AG09309 (cell line): ENCODE results near the gene XYLT2.

Experiments used
- DNase-seq: peaks from one replicate; pipeline ENCODE4 v3.0.0-alpha.2; 2010; ENCODE audit warnings: low read depth
- H3K4me3 ChIP-seq: 2 replicates; pipeline ENCODE4 v1.5.1; 2011; ENCODE audit warnings: mild to moderate bottlenecking, low read depth, low read length, moderate library complexity; ENCODE audit not compliant: control insufficient read depth
- TF ChIP-seq, protein P1 (sequence below): IDR thresholded peaks from 2 replicates; pipeline ENCODE4 v1.5.1; 2011; ENCODE audit warnings: mild to moderate bottlenecking, low read depth, low read length, inconsistent platforms; ENCODE audit not compliant: insufficient read depth, control insufficient read depth; ENCODE audit errors: missing control alignments

Gene XYLT2

DNA sequence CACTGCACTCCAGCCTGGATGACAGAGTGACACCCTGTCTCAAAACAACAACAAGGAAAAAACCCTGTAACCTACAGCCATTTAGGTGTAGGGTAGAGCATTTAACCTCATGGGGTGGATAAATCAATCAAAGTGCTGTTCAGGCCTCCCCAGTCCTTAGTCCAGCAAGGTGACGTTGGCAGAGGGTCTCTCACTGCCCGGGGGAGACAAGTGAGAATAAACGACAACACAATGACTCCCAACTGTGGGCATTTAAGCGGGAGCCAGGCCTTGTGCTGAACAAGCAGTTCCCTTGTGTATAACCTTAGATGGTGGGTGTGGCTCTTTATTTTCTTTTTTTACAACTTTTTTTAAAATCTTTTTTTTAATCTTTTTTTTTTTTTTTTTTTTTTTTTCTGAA lies 42.3 kb upstream of the XYLT2 start:
- TF ChIP-seq, protein P1, sequence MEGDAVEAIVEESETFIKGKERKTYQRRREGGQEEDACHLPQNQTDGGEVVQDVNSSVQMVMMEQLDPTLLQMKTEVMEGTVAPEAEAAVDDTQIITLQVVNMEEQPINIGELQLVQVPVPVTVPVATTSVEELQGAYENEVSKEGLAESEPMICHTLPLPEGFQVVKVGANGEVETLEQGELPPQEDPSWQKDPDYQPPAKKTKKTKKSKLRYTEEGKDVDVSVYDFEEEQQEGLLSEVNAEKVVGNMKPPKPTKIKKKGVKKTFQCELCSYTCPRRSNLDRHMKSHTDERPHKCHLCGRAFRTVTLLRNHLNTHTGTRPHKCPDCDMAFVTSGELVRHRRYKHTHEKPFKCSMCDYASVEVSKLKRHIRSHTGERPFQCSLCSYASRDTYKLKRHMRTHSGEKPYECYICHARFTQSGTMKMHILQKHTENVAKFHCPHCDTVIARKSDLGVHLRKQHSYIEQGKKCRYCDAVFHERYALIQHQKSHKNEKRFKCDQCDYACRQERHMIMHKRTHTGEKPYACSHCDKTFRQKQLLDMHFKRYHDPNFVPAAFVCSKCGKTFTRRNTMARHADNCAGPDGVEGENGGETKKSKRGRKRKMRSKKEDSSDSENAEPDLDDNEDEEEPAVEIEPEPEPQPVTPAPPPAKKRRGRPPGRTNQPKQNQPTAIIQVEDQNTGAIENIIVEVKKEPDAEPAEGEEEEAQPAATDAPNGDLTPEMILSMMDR, result no peak
- H3K4me3 ChIP-seq, result no peak overlapping the region
- no peak for DNase-seq

DNA sequence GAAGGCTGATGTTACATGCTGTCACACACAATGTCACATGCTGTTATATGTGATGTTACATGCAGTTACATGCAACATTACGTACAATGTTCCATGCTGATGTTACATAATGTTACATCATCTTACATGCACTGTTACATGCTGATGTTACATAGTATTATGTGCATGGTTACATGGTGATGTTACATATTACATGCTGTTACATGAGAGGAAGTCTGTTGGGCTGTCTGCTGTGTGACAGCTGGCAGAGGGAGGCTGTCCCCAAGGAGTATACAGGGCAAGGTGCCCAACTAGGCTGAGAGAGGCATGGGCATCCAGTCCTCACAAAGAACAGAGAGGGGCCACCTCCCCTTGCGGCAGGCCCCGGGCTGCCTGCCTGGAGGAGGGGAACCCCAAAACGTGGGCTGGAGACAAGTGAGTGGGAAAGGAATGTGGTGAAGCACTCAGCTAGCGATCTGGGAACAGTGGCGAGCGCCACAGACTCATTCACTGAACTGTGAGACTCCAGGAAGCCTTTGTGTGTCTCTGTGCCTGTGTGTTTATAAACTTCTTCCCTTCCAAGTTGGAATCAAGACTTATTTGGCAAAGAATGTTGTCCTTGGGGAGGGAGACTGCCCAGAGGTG lies 41.0 kb upstream of the XYLT2 start:
- TF ChIP-seq, protein P1, result no peak
- DNase-seq, result no peak
- H3K4me3 ChIP-seq, result no peak overlapping the region

DNA sequence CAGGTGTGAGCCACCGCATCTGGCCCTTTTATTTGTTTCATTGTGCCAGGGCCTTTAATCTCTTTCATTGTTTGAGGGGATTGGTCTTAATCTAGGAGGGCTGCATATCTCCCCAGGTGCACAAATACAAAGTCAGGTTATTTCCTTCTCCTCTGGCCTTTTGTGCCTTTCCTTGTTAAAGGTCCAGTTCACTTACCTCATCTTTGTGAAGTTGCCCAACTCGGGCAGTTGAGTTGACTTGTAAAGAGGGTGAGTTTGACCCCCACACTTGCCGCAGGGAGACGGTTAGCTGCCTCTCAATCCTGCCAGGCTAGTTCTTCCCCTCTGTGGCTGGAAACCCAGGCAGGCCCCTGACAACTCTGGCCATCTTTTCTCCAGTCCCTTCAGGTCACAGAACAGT lies 38.3 kb upstream of the XYLT2 start:
- H3K4me3 ChIP-seq, result no peak overlapping the region
- TF ChIP-seq, protein P1, result no peak
- no peak for DNase-seq

DNA sequence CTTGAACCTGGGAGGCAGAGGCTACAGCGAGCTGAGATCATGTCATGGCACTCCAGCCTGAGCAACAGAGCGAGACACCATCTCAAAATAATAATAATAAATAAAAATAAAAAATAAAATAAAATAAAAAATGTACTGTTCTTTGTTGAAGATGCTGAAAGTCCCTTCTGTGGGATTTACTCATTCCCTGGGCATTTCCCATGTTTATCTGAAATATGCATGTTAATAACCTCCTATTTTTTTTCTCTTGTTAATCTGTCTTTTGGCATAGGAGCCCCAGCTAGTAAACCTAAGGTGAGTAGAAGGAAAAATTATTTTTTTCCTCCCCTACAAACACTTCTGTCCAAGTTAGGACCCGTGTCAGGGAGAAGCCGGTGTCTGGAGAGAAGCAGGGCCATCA lies 37.3 kb upstream of the XYLT2 start:
- DNase-seq, result no peak
- TF ChIP-seq, protein P1, result no peak
- H3K4me3 ChIP-seq, result no peak overlapping the region

DNA sequence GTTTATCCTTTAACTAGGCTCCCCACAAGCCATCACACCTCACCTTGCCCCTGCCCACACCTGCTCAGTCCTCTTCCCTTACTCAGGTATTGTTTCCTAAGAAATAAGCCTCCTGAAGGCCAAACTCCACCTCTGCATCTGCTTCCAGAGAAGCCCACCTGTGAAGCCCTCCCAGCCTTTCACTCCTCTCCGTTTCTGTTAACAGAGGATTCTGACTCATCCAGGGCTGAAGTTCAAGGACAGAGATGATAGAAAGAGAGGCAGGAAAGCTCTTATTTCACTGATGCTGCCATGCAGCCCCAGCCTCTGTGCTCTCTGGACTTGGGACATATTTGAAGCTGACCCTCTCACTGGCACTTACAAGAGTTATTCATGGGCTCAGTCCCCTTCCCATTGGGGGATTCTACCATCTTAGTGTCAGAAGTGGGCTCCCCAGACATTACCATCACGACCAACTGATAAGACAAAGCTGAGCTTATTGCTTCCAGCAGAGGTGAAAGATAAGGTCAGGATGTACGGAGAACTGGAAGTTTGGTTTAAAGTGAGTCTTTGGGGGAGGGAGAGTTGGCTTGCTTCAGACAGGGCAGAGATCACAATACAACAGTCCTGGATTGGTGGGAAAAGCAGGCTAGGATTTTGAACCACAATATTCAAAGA lies 35.3 kb upstream of the XYLT2 start:
- DNase-seq, result no peak
- TF ChIP-seq, protein P1, result no peak
- H3K4me3 ChIP-seq, result no peak overlapping the region

DNA sequence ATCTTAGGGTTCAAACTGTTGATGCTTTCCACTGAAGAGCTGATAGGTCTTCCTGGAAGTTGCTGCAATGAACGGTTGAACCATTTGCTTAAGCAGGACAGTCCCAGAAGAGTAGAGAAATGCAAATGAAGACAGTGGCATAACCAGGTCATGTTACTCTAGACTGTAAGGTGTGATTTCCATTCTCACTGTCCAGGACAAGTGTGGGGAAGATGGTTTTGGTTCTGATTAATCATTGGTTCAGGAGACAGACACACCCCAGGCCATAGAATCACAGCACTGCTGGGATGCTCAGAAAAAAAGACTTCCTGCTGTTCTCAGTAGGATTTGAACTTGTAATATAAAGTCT lies 34.8 kb upstream of the XYLT2 start:
- DNase-seq, result no peak
- H3K4me3 ChIP-seq, result no peak overlapping the region
- TF ChIP-seq, protein P1, result no peak
